GM12878 (cell line): ENCODE measurements around the gene NMT1. TPM values are rescaled to one million over a fixed set of nuclear protein-coding genes. Genes with fewer than 3 reads are reported as not detected.

Source experiments
- ATAC-seq: fragments of 200-7000 bp; cut with Tn5 transposase; 3 replicates; pipeline ENCODE4 v1.9.1; 2020; ENCODE audit warnings: mild to moderate bottlenecking, moderate library complexity
- BruUV-seq: library from RNA; stranded (reverse); fragments of 400-500 nt; replicated peaks from 2 replicates; lab custom pipeline; 2021; lab: Mats Ljungman, UMichigan
- CTCF ChIA-PET: fragments of 300-600 bp; sonication (Branson Sonifier 250); formaldehyde crosslinking; extraction: SDS; loops from one replicate; lab custom pipeline; 2021; ENCODE audit warnings: inconsistent platforms; lab: Yijun Ruan, JAX
- POLR2A ChIA-PET: fragments of 350-600 bp; formaldehyde crosslinking; extraction: SDS; loops from one replicate; lab custom pipeline; 2021; ENCODE audit warnings: inconsistent platforms; lab: Charles Lee
- RAD21 ChIA-PET: fragments of 300-600 bp; sonication (Branson Sonifier 250); formaldehyde crosslinking; loops from one replicate; lab custom pipeline; 2023; ENCODE audit warnings: antibody characterized with exemption; ENCODE audit not compliant: unreplicated experiment; lab: Charles Lee
- SMC1A ChIA-PET: fragments of 300-600 bp; sonication (Branson Sonifier 250); formaldehyde crosslinking; loops from one replicate; lab custom pipeline; 2023; ENCODE audit not compliant: unreplicated experiment, uncharacterized antibody; lab: Charles Lee
- DNase-seq: peaks from one replicate; pipeline ENCODE4 v3.0.0-alpha.2; 2011; ENCODE audit warnings: low read depth, low spot score
- FAIRE-seq: peaks from 3 replicates; lab custom pipeline; 2011; peaks lifted over from hg19 to GRCh38; lab: Jason Lieb, UNC
- H2AFZ ChIP-seq: 2 replicates; pipeline ENCODE4 v1.6.0; 2011; ENCODE audit warnings: low read depth, low read length, control low read depth; ENCODE audit not compliant: control insufficient read depth
- H3K27ac ChIP-seq: 2 replicates; pipeline ENCODE4 v1.5.1; 2011; ENCODE audit warnings: control low read depth; ENCODE audit not compliant: control insufficient read depth, insufficient read depth
- H3K27me3 ChIP-seq, 2 experiments: replicated peaks in 1 of 2; 2 replicates each; pipeline versions ENCODE4 v1.6.0 to v1.6.1; 2011; ENCODE audit warnings: low read length in 1 of 2; ENCODE audit not compliant: control insufficient read depth in 2 of 2, insufficient read depth in 2 of 2
- H3K36me3 ChIP-seq, 2 experiments: 2 replicates each; pipeline ENCODE4 v1.5.1; 2011; ENCODE audit warnings: low read length in 1 of 2; ENCODE audit not compliant: control insufficient read depth in 2 of 2, insufficient read depth in 2 of 2
- H3K4me1 ChIP-seq: 2 replicates; pipeline ENCODE4 v1.6.1; 2011; ENCODE audit warnings: mild to moderate bottlenecking, low read length, moderate library complexity, mixed read lengths; ENCODE audit not compliant: control insufficient read depth, insufficient read depth
- H3K4me2 ChIP-seq: 2 replicates; pipeline ENCODE4 v1.6.0; 2011; ENCODE audit warnings: control low read depth; ENCODE audit not compliant: control insufficient read depth, insufficient read depth
- H3K4me3 ChIP-seq: fragments of 200-600 bp; sonication (generic); 2 replicates; pipeline ENCODE4 v1.5.1; 2016
- H3K79me2 ChIP-seq: 2 replicates; pipeline ENCODE4 v1.6.0; 2011; ENCODE audit warnings: low read length; ENCODE audit not compliant: control insufficient read depth, insufficient read depth
- H3K9ac ChIP-seq: 2 replicates; pipeline ENCODE4 v1.8.0; 2011; ENCODE audit warnings: low read length, control low read depth, mixed read lengths; ENCODE audit not compliant: control insufficient read depth, insufficient read depth
- H3K9me3 ChIP-seq: replicated peaks from 3 replicates; pipeline ENCODE4 v1.5.1; 2011; ENCODE audit warnings: mild to moderate bottlenecking, low read length; ENCODE audit not compliant: control insufficient read depth, insufficient read depth
- H4K20me1 ChIP-seq: 2 replicates; pipeline ENCODE4 v1.6.0; 2011; ENCODE audit not compliant: control insufficient read depth, insufficient read depth
- BCLAF1 ChIP-seq: fragments of 450-650 bp; IDR thresholded peaks from 2 replicates; pipeline ENCODE4 v1.6.1; 2017; ENCODE audit warnings: antibody characterized with exemption, mild to moderate bottlenecking, moderate library complexity
- CHD2 ChIP-seq: IDR thresholded peaks from 2 replicates; pipeline ENCODE4 v1.6.1; 2011; ENCODE audit warnings: low read depth, low read length, improper control_type of control experiment, borderline replicate concordance
- FOXM1 ChIP-seq: IDR thresholded peaks from 2 replicates; pipeline ENCODE4 v1.6.1; 2012; ENCODE audit warnings: low read depth, mild to moderate bottlenecking, inconsistent platforms, low read length, moderate library complexity
- JUND ChIP-seq: IDR thresholded peaks from 2 replicates; pipeline ENCODE4 v1.6.1; 2012; ENCODE audit warnings: low read depth, mild to moderate bottlenecking, low read length, improper control_type of control experiment, moderate library complexity
- PKNOX1 ChIP-seq: fragments of 450-650 bp; IDR thresholded peaks from 2 replicates; pipeline ENCODE4 v1.6.1; 2016; ENCODE audit warnings: mild to moderate bottlenecking
- RAD21 ChIP-seq: IDR thresholded peaks from 2 replicates; pipeline ENCODE4 v1.6.1; 2011; ENCODE audit warnings: mild to moderate bottlenecking, low read depth, low read length, moderate library complexity; ENCODE audit not compliant: insufficient read depth
- RB1 ChIP-seq: fragments of 450-650 bp; formaldehyde crosslinking; IDR thresholded peaks from 2 replicates; pipeline ENCODE4 v1.6.1; 2017; ENCODE audit warnings: mild to moderate bottlenecking, borderline replicate concordance
- RFX5 ChIP-seq: IDR thresholded peaks from 2 replicates; pipeline ENCODE4 v1.6.1; 2011; ENCODE audit warnings: low read depth, low read length, improper control_type of control experiment
- USF1 ChIP-seq: IDR thresholded peaks from 2 replicates; pipeline ENCODE4 v1.6.1; 2011; ENCODE audit warnings: borderline replicate concordance, low read depth, mild to moderate bottlenecking, moderate library complexity, mixed read lengths, low read length; ENCODE audit not compliant: insufficient read depth; ENCODE audit errors: extremely low read length
- ZBED1 ChIP-seq: IDR thresholded peaks from 2 replicates; pipeline ENCODE4 v1.6.1; 2016; ENCODE audit warnings: borderline replicate concordance
- WGBS: methylation state at CpG from one replicate; pipeline ENCODE4 v1.1.6; 2016; ENCODE audit warnings: low lambda C conversion rate; ENCODE audit not compliant: insufficient replicate concordance, insufficient coverage; ENCODE audit errors: missing lambda C conversion rate; 5-methylcytosine and 5-hydroxymethylcytosine counted together
- in situ Hi-C: fragments of 300-500 bp; cut with MboI; formaldehyde crosslinking; loops from 9 replicates; pipeline ENCODE4 v1.14.3; 2018; ENCODE audit warnings: mixed read lengths
- intact Hi-C: fragments of 100-400 bp; cut with micrococcal nuclease; formaldehyde crosslinking; loops from one replicate; pipeline ENCODE4 v1.14.2; 2022; ENCODE audit not compliant: unreplicated experiment
- polyA plus RNA-seq, 11 experiments: library from polyadenylated mRNA; depleted of rRNA in 4 of 11; unstranded in 6 of 11; stranded (reverse) in 5 of 11; fragments of >200 nt; fragmentation: Nextera tagmentation in 4 of 11; fragmentation: Illumina TruSeq in 1 of 11; extraction: Ambion mirVana in 4 of 11; extraction: Trizol in 1 of 11; gene quantifications; 1 replicate in 1 of 11; 2 replicates in 10 of 11; pipeline versions ENCODE4 v1.2.1 to v1.2.3, GENCODE V29; 2011 to 2016; ENCODE audit warnings: inconsistent platforms in 2 of 11, missing spikeins in 2 of 11, low read depth in 1 of 11
- total RNA-seq, 4 experiments: library from RNA; depleted of rRNA in 3 of 4; stranded (reverse); fragments of >200 nt in 3 of 4; fragmentation: Illumina TruSeq in 1 of 4; extraction: Trizol in 1 of 4; gene quantifications; 2 replicates each; pipeline versions ENCODE4 v1.2.1 to v1.2.3, GENCODE V29; 2013 to 2021

The NMT1 gene
- total and polyA plus RNA-seq, 10 of the 15 experiments (the other 5 are each of a cell fraction or from before 2014, with no cell fraction given): 96.7 to 395 (median 222) TPM

GRCh38 chr17:45155029-45155428 is 93.9 kb downstream of the NMT1 start (continued):
- TF ChIP-seq RB1: no peak

- no peaks in the 10 kb centered on the region; the same call in 1 of the 2 replicates for H4K20me1 ChIP-seq
- no peak for FAIRE-seq
- H3K27me3 ChIP-seq: no peaks in the 10 kb centered on the region
- no peak overlapping the region for H3K4me2 ChIP-seq
- no peaks in the 10 kb centered on the region for H3K9me3 ChIP-seq
- ChIA-PET POLR2A (interaction anchor here (0.6 to 1.2 kb wide), 5 partner anchors 11 to 255 kb away, joined by 3 to 10 read pairs (median 4); partner anchors contain the start of gene ACBD4), SMC1A (interaction anchor here (1.3 to 2.1 kb wide), 2 partner anchors 20 to 43 kb away, joined by 6 to 10 read pairs; partner anchors contain the start of gene ACBD4), RAD21 (interaction anchor here (1.7 kb wide), 1 partner anchor 20 kb away, joined by 17 read pairs; the partner anchor contains the start of gene ACBD4), CTCF (interaction anchor here (0.9 to 10.2 kb wide), 4 partner anchors 9 to 42 kb away, joined by 3 to 189 read pairs (median 17); partner anchors contain the start of gene ACBD4)
- BruUV-seq: no TSS peak
- in situ Hi-C loops: no loop called here
- H3K9ac ChIP-seq: no peak overlapping the region
- no peak overlapping the region for H3K27ac ChIP-seq
- H2AFZ ChIP-seq: no peak overlapping the region
- no peak for TF ChIP-seq USF1
- TF ChIP-seq CHD2: no peak
- no peak for TF ChIP-seq FOXM1
- TF ChIP-seq JUND: no peak
- TF ChIP-seq RFX5: no peak
- TF ChIP-seq BCLAF1: no peak
- no peak for TF ChIP-seq PKNOX1
- no peak for TF ChIP-seq RB1
- no peak for TF ChIP-seq RAD21
- no peak for TF ChIP-seq ZBED1
- TF ChIP-seq, all 136 proteins: peak for 0
- WGBS: 96% methylated on average over 2 of the region's 2 CpGs
- Histone ChIP-seq H3K79me2 (peaks cover 39% of the 10 kb centered on the region), H3K4me3 (no peak overlapping the region), H3K4me1 (peaks cover 5% of the 10 kb centered on the region), H3K36me3 (no peaks in the 10 kb centered on the region)
- intact Hi-C loops: no loop called here
- ATAC-seq: no peak
- no peak for DNase-seq
Observed at GRCh38 chr17:45155483-45155882, 94.4 kb downstream of the NMT1 start.
